Endothelial cell of umbilical vein (primary cell): ENCODE measurements around the gene KANSL1. TPM values are rescaled to one million over a fixed set of nuclear protein-coding genes. Genes with fewer than 3 reads are reported as not detected.

Experiments used
- BruUV-seq: library from RNA; stranded (reverse); fragments of 400-500 nt; replicated peaks from 2 replicates; lab custom pipeline; 2021; lab: Mats Ljungman, UMichigan
- CTCF ChIA-PET: fragments of 300-600, 350-600 bp; sonication (Branson Sonifier 250); formaldehyde crosslinking; loops from one replicate; lab custom pipeline; 2021; ENCODE audit warnings: antibody characterized with exemption, inconsistent platforms; lab: Charles Lee
- POLR2A ChIA-PET: fragments of 300-600, 350-600 bp; sonication (Branson Sonifier 250); formaldehyde crosslinking; loops from one replicate; lab custom pipeline; 2021; ENCODE audit warnings: antibody characterized with exemption, inconsistent platforms; lab: Charles Lee
- DNase-seq: peaks from one replicate; pipeline ENCODE4 v3.0.0-alpha.2; 2011; ENCODE audit warnings: low read depth, low spot score
- FAIRE-seq: peaks from 2 replicates; lab custom pipeline; 2011; peaks lifted over from hg19 to GRCh38; lab: Jason Lieb, UNC
- H2AFZ ChIP-seq: 2 replicates; pipeline ENCODE4 v1.6.0; 2012; ENCODE audit warnings: low read depth, low read length, control low read depth, inconsistent platforms
- H3K27ac ChIP-seq: 2 replicates; pipeline ENCODE4 v1.5.1; 2011; ENCODE audit warnings: low read depth, mild to moderate bottlenecking, control low read depth, low read length, moderate library complexity; ENCODE audit not compliant: insufficient read depth
- H3K27me3 ChIP-seq, 2 experiments: 2 replicates each; pipeline versions ENCODE4 v1.6.0 to v1.6.1; 2011; ENCODE audit warnings: low read length in 2 of 2, mixed read lengths in 1 of 2; ENCODE audit not compliant: control insufficient read depth in 2 of 2, insufficient read depth in 2 of 2
- H3K36me3 ChIP-seq, 2 experiments: 2 replicates in 1 of 2; 3 replicates in 1 of 2; pipeline ENCODE4 v1.5.1; 2011; ENCODE audit warnings: low read length in 2 of 2, mild to moderate bottlenecking in 1 of 2, moderate library complexity in 1 of 2; ENCODE audit not compliant: control insufficient read depth in 2 of 2, insufficient read depth in 2 of 2; ENCODE audit errors: extremely low read depth in 1 of 2
- H3K4me1 ChIP-seq: 3 replicates; pipeline ENCODE4 v1.5.1; 2011; ENCODE audit warnings: mild to moderate bottlenecking, low read length; ENCODE audit not compliant: control insufficient read depth, insufficient read depth; ENCODE audit errors: extremely low read depth
- H3K4me2 ChIP-seq: 2 replicates; pipeline ENCODE4 v1.6.1; 2011; ENCODE audit warnings: low read length, control low read depth, mixed read lengths; ENCODE audit not compliant: insufficient read depth
- H3K4me3 ChIP-seq, 3 experiments: fragments of 200-600 bp in 1 of 3; sonication (generic), shearing (Covaris generic) in 1 of 3; replicated peaks in 1 of 3; 2 replicates each; pipeline ENCODE4 v1.5.1; 2011 to 2016; ENCODE audit warnings: control low read depth in 3 of 3, low read length in 3 of 3, mild to moderate bottlenecking in 2 of 3, inconsistent platforms in 1 of 3, low read depth in 1 of 3, moderate library complexity in 1 of 3; ENCODE audit not compliant: insufficient read depth in 1 of 3
- H3K79me2 ChIP-seq: 2 replicates; pipeline ENCODE4 v1.6.0; 2012; ENCODE audit warnings: low read length, inconsistent platforms; ENCODE audit not compliant: control insufficient read depth, insufficient read depth
- H3K9ac ChIP-seq: replicated peaks from 2 replicates; pipeline ENCODE3; 2011; ENCODE audit warnings: low read length, control low read depth; ENCODE audit not compliant: insufficient read depth; ENCODE audit errors: extremely low read depth
- H3K9me1 ChIP-seq: replicated peaks from 3 replicates; pipeline ENCODE4 v1.6.0; 2011; ENCODE audit warnings: mild to moderate bottlenecking, low read length; ENCODE audit not compliant: control insufficient read depth, insufficient read depth; ENCODE audit errors: extremely low read depth
- H3K9me3 ChIP-seq: replicated peaks from 2 replicates; pipeline ENCODE4 v1.5.1; 2012; ENCODE audit warnings: low read length, inconsistent platforms; ENCODE audit not compliant: control insufficient read depth, insufficient read depth
- H4K20me1 ChIP-seq: replicated peaks from 2 replicates; pipeline ENCODE3; 2011; ENCODE audit warnings: mild to moderate bottlenecking, low read length; ENCODE audit not compliant: control insufficient read depth, insufficient read depth; ENCODE audit errors: extremely low read depth
- EZH2 ChIP-seq: IDR thresholded peaks from 2 replicates; pipeline ENCODE4 v1.6.1; 2012; ENCODE audit warnings: borderline replicate concordance, low read depth, mild to moderate bottlenecking, moderate library complexity, low read length, inconsistent platforms; ENCODE audit not compliant: severe bottlenecking
- FOS ChIP-seq: IDR thresholded peaks from 2 replicates; pipeline ENCODE4 v1.6.1; 2011; ENCODE audit warnings: mild to moderate bottlenecking, low read length, moderate library complexity, borderline replicate concordance; ENCODE audit not compliant: insufficient read depth
- GATA2 ChIP-seq: IDR thresholded peaks from 2 replicates; pipeline ENCODE4 v1.7.0; 2011; ENCODE audit warnings: low read depth, mild to moderate bottlenecking, moderate library complexity, mixed read lengths, low read length; ENCODE audit not compliant: insufficient read length, insufficient read depth
- JUN ChIP-seq: IDR thresholded peaks from 2 replicates; pipeline ENCODE4 v1.6.1; 2011; ENCODE audit warnings: borderline replicate concordance, low read depth; ENCODE audit not compliant: insufficient read length, insufficient read depth
- MYC ChIP-seq: IDR thresholded peaks from one replicate; pipeline ENCODE4 v1.6.1; 2011; ENCODE audit warnings: mild to moderate bottlenecking, low read depth, low read length
- POLR2A ChIP-seq: IDR thresholded peaks from 2 replicates; pipeline ENCODE4 v1.6.1; 2012; ENCODE audit warnings: low read depth, mild to moderate bottlenecking, control low read depth, low read length
- POLR2AphosphoS5 ChIP-seq: IDR thresholded peaks from 2 replicates; pipeline ENCODE4 v1.6.1; 2012; ENCODE audit warnings: low read depth, mild to moderate bottlenecking, control low read depth, low read length, moderate library complexity; ENCODE audit not compliant: insufficient read depth
- dilution Hi-C: fragments of 300-500 bp; cut with MboI; formaldehyde crosslinking; loops from one replicate; pipeline ENCODE4 v1.15.0; 2019; ENCODE audit warnings: low sequenced_read_pairs; ENCODE audit not compliant: extremely low pct_ligation_motif_present
- intact Hi-C: fragments of 100-400 bp; cut with micrococcal nuclease; formaldehyde crosslinking; loops from one replicate; pipeline ENCODE4 v1.10.0; 2022
- polyA plus RNA-seq, 4 experiments: library from polyadenylated mRNA; depleted of rRNA in 3 of 4; stranded (reverse) in 3 of 4; unstranded in 1 of 4; fragments of >200 nt; gene quantifications; 2 replicates each; pipeline versions ENCODE4 v1.2.1 to v1.2.3, GENCODE V29; 2011 to 2012; ENCODE audit warnings: missing spikeins in 1 of 4
- total RNA-seq: library from RNA; stranded (reverse); gene quantifications from 2 replicates; pipeline ENCODE4 v1.2.3, GENCODE V29; 2021
- TF ChIP-seq, protein P1 (sequence below): IDR thresholded peaks from 2 replicates; pipeline ENCODE4 v1.6.1; 2011; ENCODE audit not compliant: insufficient read depth, insufficient read length
- TF ChIP-seq, protein P2 (sequence below), 2 donors: IDR thresholded peaks; 1 replicate in 1 of 2; 2 replicates in 1 of 2; pipeline ENCODE4 v1.5.1; 2011; ENCODE audit warnings: low read length in 2 of 2, mild to moderate bottlenecking in 2 of 2, moderate library complexity in 2 of 2, control low read depth in 1 of 2, inconsistent platforms in 1 of 2, low read depth in 1 of 2; ENCODE audit not compliant: insufficient read depth in 1 of 2; ENCODE audit errors: extremely low read depth in 1 of 2

Gene KANSL1
- total and polyA plus RNA-seq, 2 donors (not counting 3 experiments of a cell fraction or from before 2014, with no cell fraction given): 29.1 to 74.0 TPM

DNA sequence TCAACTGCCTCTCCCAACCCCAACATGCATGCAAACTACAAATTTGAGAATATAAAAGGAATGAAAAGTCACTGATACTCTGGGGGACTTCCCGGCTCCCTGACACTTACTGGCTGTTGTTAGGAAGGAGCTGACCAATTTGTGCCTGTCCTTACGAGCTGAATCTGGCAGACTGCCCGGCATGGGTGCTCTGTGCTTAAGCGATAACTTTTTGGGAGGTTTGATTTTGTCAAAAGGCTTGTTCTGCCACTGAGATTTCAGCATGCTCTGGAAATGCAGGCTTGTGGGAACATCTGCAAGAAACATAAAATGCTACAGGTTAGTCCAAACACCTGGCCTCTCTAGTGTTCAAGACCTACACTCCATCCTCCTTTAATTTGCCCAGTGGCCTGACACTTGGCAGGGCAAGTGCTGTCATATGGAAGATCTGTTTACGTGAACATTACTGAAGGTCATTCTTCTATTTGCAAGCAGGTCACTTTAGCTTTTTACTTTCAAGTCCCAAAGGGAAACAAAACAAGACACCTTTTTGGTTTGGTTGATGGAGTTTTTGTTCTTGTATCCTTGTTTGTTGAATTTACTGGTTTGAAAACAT lies 153.5 kb downstream of the KANSL1 start:
- Histone ChIP-seq H3K9me1 (no peaks in the 10 kb centered on the region), H3K27me3 (no peaks in the 10 kb centered on the region), H3K79me2 (no peaks in the 10 kb centered on the region), H4K20me1 (no peaks in the 10 kb centered on the region), H3K4me2 (no peak overlapping the region), H3K9ac (no peak overlapping the region), H3K27ac (no peak overlapping the region), H3K4me1 (peaks cover 8% of the 10 kb centered on the region), H2AFZ (no peak overlapping the region), H3K36me3 (peaks cover 12 to 25% of the 10 kb centered on the region in 2 experiments), H3K9me3 (no peaks in the 10 kb centered on the region), H3K4me3 (no peak overlapping the region)
- ChIA-PET POLR2A (no interaction called here), CTCF (interaction anchor here (1.2 to 6.5 kb wide), 4 partner anchors 17 to 173 kb away, joined by 7 to 33 read pairs (median 10); partner anchors contain the start of gene KANSL1)
- TF ChIP-seq MYC (no peak), JUN (no peak), GATA2 (no peak), FOS (no peak), POLR2AphosphoS5 (no peak), POLR2A (no peak), EZH2 (no peak)
- TF ChIP-seq, protein P1, sequence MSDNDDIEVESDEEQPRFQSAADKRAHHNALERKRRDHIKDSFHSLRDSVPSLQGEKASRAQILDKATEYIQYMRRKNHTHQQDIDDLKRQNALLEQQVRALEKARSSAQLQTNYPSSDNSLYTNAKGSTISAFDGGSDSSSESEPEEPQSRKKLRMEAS: no peak
- TF ChIP-seq, protein P2, sequence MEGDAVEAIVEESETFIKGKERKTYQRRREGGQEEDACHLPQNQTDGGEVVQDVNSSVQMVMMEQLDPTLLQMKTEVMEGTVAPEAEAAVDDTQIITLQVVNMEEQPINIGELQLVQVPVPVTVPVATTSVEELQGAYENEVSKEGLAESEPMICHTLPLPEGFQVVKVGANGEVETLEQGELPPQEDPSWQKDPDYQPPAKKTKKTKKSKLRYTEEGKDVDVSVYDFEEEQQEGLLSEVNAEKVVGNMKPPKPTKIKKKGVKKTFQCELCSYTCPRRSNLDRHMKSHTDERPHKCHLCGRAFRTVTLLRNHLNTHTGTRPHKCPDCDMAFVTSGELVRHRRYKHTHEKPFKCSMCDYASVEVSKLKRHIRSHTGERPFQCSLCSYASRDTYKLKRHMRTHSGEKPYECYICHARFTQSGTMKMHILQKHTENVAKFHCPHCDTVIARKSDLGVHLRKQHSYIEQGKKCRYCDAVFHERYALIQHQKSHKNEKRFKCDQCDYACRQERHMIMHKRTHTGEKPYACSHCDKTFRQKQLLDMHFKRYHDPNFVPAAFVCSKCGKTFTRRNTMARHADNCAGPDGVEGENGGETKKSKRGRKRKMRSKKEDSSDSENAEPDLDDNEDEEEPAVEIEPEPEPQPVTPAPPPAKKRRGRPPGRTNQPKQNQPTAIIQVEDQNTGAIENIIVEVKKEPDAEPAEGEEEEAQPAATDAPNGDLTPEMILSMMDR (IDR thresholded peaks at IDR 0.05; ENCODE audit: extremely low read depth in 1 of 2, insufficient read depth in 1 of 2, low read depth in 1 of 2, low read length in 2 of 2): no peak
- DNase-seq (no peak), FAIRE-seq (no peak)
- dilution Hi-C loops: no loop called here
- intact Hi-C loops: no loop called here
- BruUV-seq: no TSS peak
